ENCODE results near the gene CETN1. TPM values are rescaled to one million over a fixed set of nuclear protein-coding genes. Genes with fewer than 3 reads are reported as not detected.

CETN1 gene
- total RNA-seq (not detected), total RNA-seq (0 reads per million in 2 donors)

DNA sequence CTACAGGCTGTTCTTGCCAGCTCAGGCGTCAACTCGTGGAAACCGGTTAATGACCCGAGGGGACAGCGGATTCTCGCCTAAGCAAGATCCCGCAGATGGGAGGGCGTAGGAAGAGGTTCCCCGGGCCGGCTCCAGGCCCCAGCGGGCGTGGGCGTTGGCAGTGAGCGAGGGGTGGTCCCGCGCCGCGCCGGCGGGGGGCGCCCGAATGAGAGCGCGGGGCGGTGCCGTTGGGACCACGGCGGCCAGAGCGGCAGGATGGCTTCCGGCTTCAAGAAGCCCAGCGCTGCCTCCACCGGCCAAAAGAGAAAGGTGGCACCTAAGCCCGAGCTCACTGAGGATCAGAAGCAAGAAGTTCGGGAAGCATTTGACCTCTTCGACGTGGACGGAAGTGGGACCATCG is at the start of gene CETN1:
TSS of gene CETN1 (plus strand) at position 227 of the 400 bp plus-strand sequence. CDS start at position 256, 29 bp downstream.
- H3K4me1 Mint-ChIP-seq = no peaks in the 10 kb centered on the region
- peaks cover 3% of the 10 kb centered on the region for H3K36me3 Mint-ChIP-seq (ENCODE audit: low read depth)
- H3K27me3 Mint-ChIP-seq = peaks cover 35% of the 10 kb centered on the region
- no peak within 1 kb of the TSS for H3K4me3 Mint-ChIP-seq
- ATAC-seq (no peak), DNase-seq (no peak)
- no peak within 1 kb of the TSS for H3K27ac Mint-ChIP-seq
- no peaks in the 10 kb centered on the region for H3K9me3 ChIP-seq (ENCODE audit: control insufficient read depth, low read length, poor library complexity, severe bottlenecking)

- DNase-seq (no peak), ATAC-seq (no peak)
- H3K27ac Mint-ChIP-seq = no peak overlapping the region
- no peaks in the 10 kb centered on the region for H3K9me3 ChIP-seq (ENCODE audit: control insufficient read depth, low read length, poor library complexity, severe bottlenecking)
- no peak overlapping the region for H3K4me3 Mint-ChIP-seq
- H3K4me1 Mint-ChIP-seq = no peaks in the 10 kb centered on the region
- H3K36me3 Mint-ChIP-seq (ENCODE audit: low read depth) = no peaks in the 10 kb centered on the region
- peaks cover 13% of the 10 kb centered on the region for H3K27me3 Mint-ChIP-seq
Observed at GRCh38 chr18:532018-532417, 48.2 kb upstream of the CETN1 start.

- H3K4me1 Mint-ChIP-seq = no peaks in the 10 kb centered on the region
- ATAC-seq (no peak), DNase-seq (no peak)
- no peaks in the 10 kb centered on the region for H3K36me3 Mint-ChIP-seq (ENCODE audit: low read depth)
- no peak overlapping the region for H3K4me3 Mint-ChIP-seq
- H3K27me3 Mint-ChIP-seq = peaks cover 7% of the 10 kb centered on the region
- no peak overlapping the region for H3K27ac Mint-ChIP-seq
- H3K9me3 ChIP-seq (ENCODE audit: control insufficient read depth, low read length, poor library complexity, severe bottlenecking) = no peaks in the 10 kb centered on the region
Observed at GRCh38 chr18:532632-533031, 47.5 kb upstream of the CETN1 start.

DNA sequence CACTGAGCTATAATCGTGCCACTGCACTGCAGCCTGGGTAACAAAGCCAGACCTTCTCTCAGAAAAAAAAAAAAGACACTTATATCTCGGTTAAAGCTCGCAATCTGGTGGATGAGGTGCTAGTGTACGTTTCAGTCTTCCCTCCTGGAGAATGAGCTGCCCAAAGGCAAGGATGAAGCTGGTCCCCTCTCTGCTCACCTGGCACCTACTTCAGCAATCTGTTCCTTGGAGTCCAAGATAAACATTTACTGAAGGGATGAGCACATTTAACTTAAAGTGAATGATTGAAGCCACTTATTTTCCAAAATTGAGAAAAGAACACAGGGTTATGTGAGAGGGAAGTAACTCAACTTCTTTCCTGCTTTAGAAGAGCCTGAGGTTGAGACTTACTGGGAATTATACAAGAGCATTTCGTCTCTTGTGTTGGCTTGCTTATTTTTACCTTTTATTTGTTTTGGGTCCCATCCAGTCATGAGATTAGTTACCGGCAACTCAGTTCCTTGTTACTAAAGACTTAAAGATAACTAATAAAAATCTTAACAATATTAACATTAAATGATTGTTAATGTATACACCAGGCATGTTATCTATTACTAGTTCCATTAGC is 46.1 kb upstream of the CETN1 start:
- no peak for ATAC-seq
- H3K27ac Mint-ChIP-seq = no peak overlapping the region
- H3K36me3 Mint-ChIP-seq (ENCODE audit: low read depth) = no peaks in the 10 kb centered on the region
- no peaks in the 10 kb centered on the region for H3K4me1 Mint-ChIP-seq
- no peaks in the 10 kb centered on the region for H3K27me3 Mint-ChIP-seq
- DNase-seq = no peak
- H3K9me3 ChIP-seq (ENCODE audit: control insufficient read depth, low read length, poor library complexity, severe bottlenecking) = no peaks in the 10 kb centered on the region
- no peak overlapping the region for H3K4me3 Mint-ChIP-seq

GRCh38 chr18:543447-544078 is 36.6 kb upstream of the CETN1 start:
- ATAC-seq (no peak), DNase-seq (no peak)
- Mint-ChIP-seq H3K27ac (no peak overlapping the region), H3K36me3 (ENCODE audit: low read depth) (peaks cover 3% of the 10 kb centered on the region), H3K27me3 (peaks cover 14% of the 10 kb centered on the region), H3K4me3 (no peak overlapping the region), H3K4me1 (no peaks in the 10 kb centered on the region)
- H3K9me3 ChIP-seq (ENCODE audit: control insufficient read depth, low read length, poor library complexity, severe bottlenecking) = no peaks in the 10 kb centered on the region

- DNase-seq (no peak), ATAC-seq (no peak)
- Mint-ChIP-seq H3K4me1 (no peaks in the 10 kb centered on the region), H3K36me3 (ENCODE audit: low read depth) (peaks cover 5% of the 10 kb centered on the region), H3K4me3 (no peak overlapping the region), H3K27me3 (peaks cover 25% of the 10 kb centered on the region), H3K27ac (no peak overlapping the region)
- no peaks in the 10 kb centered on the region for H3K9me3 ChIP-seq (ENCODE audit: control insufficient read depth, low read length, poor library complexity, severe bottlenecking)
Observed at GRCh38 chr18:549967-550366, 30.2 kb upstream of the CETN1 start.

GRCh38 chr18:551404-552061 is 28.6 kb upstream of the CETN1 start:
- no peaks in the 10 kb centered on the region for H3K9me3 ChIP-seq (ENCODE audit: control insufficient read depth, low read length, poor library complexity, severe bottlenecking)
- Mint-ChIP-seq H3K4me3 (no peak overlapping the region), H3K4me1 (no peaks in the 10 kb centered on the region), H3K36me3 (ENCODE audit: low read depth) (peaks cover 3% of the 10 kb centered on the region), H3K27ac (no peak overlapping the region), H3K27me3 (peaks cover 24% of the 10 kb centered on the region)
- DNase-seq (no peak), ATAC-seq (no peak)

GRCh38 chr18:555705-556457 is 24.3 kb upstream of the CETN1 start:
- Mint-ChIP-seq H3K4me1 (no peaks in the 10 kb centered on the region), H3K27ac (no peak overlapping the region)

DNA sequence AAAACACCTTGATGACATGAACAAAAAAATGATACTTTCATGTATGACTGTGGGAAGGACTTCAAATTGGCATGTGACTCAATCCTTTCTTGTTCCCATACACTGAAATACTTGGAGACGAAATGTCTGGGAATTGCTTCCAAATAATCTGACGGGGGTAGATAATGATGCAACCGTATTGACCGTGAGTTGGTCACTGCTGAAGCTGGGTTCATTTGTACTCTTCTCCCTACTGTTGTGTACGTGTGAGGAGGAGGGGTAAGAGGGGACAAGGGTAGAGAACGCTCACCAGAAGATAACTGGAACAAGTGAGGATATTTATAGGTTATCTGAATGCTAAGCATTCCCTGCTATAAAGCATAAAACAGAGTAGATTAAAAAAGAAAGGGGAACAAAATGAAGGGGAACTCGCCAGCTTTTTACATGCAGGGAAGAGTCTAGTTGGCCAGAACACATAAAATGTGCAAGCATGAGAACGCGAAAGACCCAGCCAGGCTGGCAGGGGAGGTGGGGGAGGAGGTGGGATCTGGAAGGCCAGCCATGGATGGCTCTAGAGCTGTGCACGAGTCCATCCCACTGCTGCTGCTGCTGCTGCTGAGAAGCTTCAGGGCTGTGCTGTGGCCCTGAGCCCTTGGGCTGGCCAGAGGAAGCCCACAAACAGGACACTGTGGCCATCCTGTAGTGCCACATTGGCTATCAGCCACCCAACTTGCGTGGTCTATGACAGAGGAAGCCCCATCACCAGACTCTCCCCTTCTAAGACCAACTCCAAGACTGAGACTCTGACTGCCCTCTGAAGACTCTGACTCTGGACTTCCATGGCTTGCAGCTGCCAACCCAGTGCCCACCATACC is 15.2 kb upstream of the CETN1 start:
- Mint-ChIP-seq H3K4me3 (no peak overlapping the region), H3K36me3 (ENCODE audit: low read depth) (no peaks in the 10 kb centered on the region), H3K27ac (no peak overlapping the region), H3K4me1 (no peaks in the 10 kb centered on the region), H3K27me3 (peaks cover 29% of the 10 kb centered on the region)
- ATAC-seq (no peak), DNase-seq (no peak)
- H3K9me3 ChIP-seq (ENCODE audit: control insufficient read depth, low read length, poor library complexity, severe bottlenecking) = no peaks in the 10 kb centered on the region

More at GRCh38 chr18:555705-556457, 24.3 kb upstream of the CETN1 start:
- no peak for ATAC-seq
- Mint-ChIP-seq H3K36me3 (ENCODE audit: low read depth) (no peaks in the 10 kb centered on the region), H3K27me3 (peaks cover 6% of the 10 kb centered on the region), H3K4me3 (no peak overlapping the region)
- H3K9me3 ChIP-seq (ENCODE audit: control insufficient read depth, low read length, poor library complexity, severe bottlenecking) = no peaks in the 10 kb centered on the region
- DNase-seq = no peak

DNA sequence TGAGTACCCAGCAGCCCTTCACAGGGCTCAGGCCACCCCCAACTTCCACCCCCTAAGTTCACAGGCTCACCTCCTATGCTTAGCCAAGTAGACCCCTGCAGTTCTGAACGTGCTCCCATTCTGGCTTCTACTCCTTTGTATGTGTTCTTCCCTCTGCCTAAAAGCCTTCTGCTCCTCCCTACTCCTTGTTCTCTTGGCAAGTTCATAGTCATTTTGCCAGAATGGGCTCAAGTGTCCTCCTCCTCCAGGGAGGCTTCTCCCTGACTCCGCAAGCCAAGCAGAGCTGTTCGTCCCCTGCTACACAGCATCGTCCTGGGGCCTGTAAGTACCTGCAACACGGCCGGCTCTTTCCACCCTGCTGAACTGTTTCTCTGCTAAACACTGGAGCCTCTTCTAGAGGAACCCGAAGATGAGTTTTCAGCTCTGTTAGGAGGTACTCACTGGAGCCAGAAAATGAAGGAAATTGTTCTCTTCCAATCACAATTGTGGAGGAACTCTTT is 14.6 kb upstream of the CETN1 start:
- H3K36me3 Mint-ChIP-seq (ENCODE audit: low read depth) = no peaks in the 10 kb centered on the region
- ATAC-seq = no peak

GRCh38 chr18:567122-567521 is 13.1 kb upstream of the CETN1 start:
- Mint-ChIP-seq H3K36me3 (ENCODE audit: low read depth) (no peaks in the 10 kb centered on the region), H3K4me3 (no peak overlapping the region), H3K27me3 (peaks cover 32% of the 10 kb centered on the region), H3K27ac (no peak overlapping the region), H3K4me1 (no peaks in the 10 kb centered on the region)
- DNase-seq (no peak), ATAC-seq (no peak)
- H3K9me3 ChIP-seq (ENCODE audit: control insufficient read depth, low read length, poor library complexity, severe bottlenecking) = no peaks in the 10 kb centered on the region

More for the DNA sequence above, 14.6 kb upstream of the CETN1 start:
- no peaks in the 10 kb centered on the region for H3K9me3 ChIP-seq (ENCODE audit: control insufficient read depth, low read length, poor library complexity, severe bottlenecking)
- H3K4me3 Mint-ChIP-seq = no peak overlapping the region
- no peaks in the 10 kb centered on the region for H3K4me1 Mint-ChIP-seq
- H3K27ac Mint-ChIP-seq = no peak overlapping the region
- DNase-seq = no peak
- H3K27me3 Mint-ChIP-seq = peaks cover 32% of the 10 kb centered on the region

DNA sequence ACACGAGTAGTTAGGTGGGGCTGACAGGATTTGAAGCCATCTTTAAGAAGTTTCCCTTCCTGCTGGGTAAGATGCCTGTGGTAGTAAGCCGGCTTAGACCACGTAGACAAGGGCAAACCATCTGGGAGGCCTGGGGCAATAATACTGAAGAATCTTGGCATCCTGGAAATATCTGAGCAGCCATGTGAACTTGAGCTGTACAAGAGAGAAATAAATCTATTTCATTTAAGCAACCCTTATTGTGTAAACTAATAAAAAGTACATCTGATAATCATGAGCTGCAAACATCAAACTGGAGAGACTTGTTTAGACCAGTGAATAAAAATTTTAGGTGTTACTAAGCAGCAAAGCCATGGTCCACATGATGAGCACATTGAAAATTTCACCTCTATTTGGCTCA is 11.4 kb upstream of the CETN1 start:
- H3K4me1 Mint-ChIP-seq = no peaks in the 10 kb centered on the region
- ATAC-seq = no peak
- H3K27ac Mint-ChIP-seq = no peak overlapping the region
- no peaks in the 10 kb centered on the region for H3K36me3 Mint-ChIP-seq (ENCODE audit: low read depth)
- H3K27me3 Mint-ChIP-seq = peaks cover 39% of the 10 kb centered on the region
- no peak overlapping the region for H3K4me3 Mint-ChIP-seq
- DNase-seq = no peak
- H3K9me3 ChIP-seq (ENCODE audit: control insufficient read depth, low read length, poor library complexity, severe bottlenecking) = no peaks in the 10 kb centered on the region
